Central memory CD8-positive, alpha-beta T cell (primary cell): Measurements from ENCODE around the gene HOXD11.

Source experiments
- ATAC-seq: fragments of 150-1000 bp; cut with Tn5 transposase; replicated peaks from 2 replicates; pipeline ENCODE4 v1.10.0; 2022; ENCODE audit warnings: mild to moderate bottlenecking, moderate FRiP score, moderate number of reproducible peaks; ENCODE audit not compliant: poor library complexity, severe bottlenecking; ENCODE audit errors: extremely low read depth
- DNase-seq, 2 donors: peaks; one replicate each; pipeline ENCODE4 v3.0.0; 2021; ENCODE audit warnings: low spot score in 2 of 2
- H3K27ac Mint-ChIP-seq: one replicate; pipeline ENCODE4 v1.8.0; 2022; ENCODE audit warnings: low read depth, mild to moderate bottlenecking, moderate library complexity, mixed read lengths
- H3K27me3 Mint-ChIP-seq: one replicate; pipeline ENCODE4 v1.8.0; 2022; ENCODE audit warnings: mixed read lengths
- H3K36me3 Mint-ChIP-seq: one replicate; pipeline ENCODE4 v1.8.0; 2022; ENCODE audit warnings: mild to moderate bottlenecking, moderate library complexity, mixed read lengths; ENCODE audit not compliant: insufficient read depth
- H3K4me1 Mint-ChIP-seq: one replicate; pipeline ENCODE4 v1.8.0; 2022; ENCODE audit warnings: mixed read lengths
- H3K4me3 Mint-ChIP-seq: one replicate; pipeline ENCODE4 v1.8.0; 2022; ENCODE audit warnings: mild to moderate bottlenecking, moderate library complexity, mixed read lengths
- H3K9me3 Mint-ChIP-seq: one replicate; pipeline ENCODE4 v1.8.0; 2022; ENCODE audit warnings: mixed read lengths

HOXD11 gene

DNA sequence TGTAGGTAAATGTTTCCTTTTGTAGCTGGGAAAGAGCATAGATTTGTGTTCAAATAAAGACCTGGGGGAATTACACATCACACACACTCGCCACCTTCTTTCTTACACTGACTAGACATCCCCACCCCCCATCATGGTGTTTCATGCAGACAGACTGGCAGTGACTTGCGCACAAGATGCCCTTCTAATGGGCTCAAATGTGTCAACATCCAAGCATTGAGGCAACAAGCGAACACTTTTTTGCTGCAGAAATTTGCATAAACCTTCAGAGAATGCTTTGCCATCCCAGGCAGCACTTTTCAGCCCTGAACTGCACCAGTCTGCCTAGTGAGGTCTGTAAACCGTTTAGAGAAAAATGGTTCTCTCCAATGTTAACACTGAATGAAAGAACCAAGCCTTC, 27.0 kb downstream of the HOXD11 start:
- no peak overlapping the region for H3K4me3 Mint-ChIP-seq
- H3K9me3 Mint-ChIP-seq = no peaks in the 10 kb centered on the region
- peaks cover 30% of the 10 kb centered on the region for H3K4me1 Mint-ChIP-seq
- DNase-seq (no peak), ATAC-seq (no peak)
- peaks cover 90% of the 10 kb centered on the region for H3K27me3 Mint-ChIP-seq
- no peak overlapping the region for H3K27ac Mint-ChIP-seq
- peaks cover 23% of the 10 kb centered on the region for H3K36me3 Mint-ChIP-seq

DNA sequence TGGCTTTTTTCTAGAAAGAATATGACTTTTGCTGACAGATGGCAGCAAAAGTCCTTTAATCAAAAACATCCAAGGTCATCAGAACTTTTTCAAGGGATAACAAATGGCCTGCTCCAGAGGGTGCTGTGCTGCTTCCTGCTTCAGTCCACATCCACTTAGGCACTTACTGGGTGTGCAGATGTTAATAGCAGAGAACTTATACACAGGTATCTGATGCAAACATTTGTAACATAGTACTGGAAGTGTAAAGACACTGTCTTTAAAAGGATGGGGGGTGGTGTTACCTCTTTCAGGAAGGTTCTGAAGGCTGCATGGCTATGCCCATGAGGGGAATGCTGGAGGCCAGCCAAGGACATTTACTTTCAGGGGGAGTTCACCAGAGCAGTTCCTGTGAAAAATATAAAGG, 28.0 kb downstream of the HOXD11 start:
- ATAC-seq = no peak
- Mint-ChIP-seq H3K4me3 (peak overlapping the region; percentile 35), H3K9me3 (no peaks in the 10 kb centered on the region), H3K36me3 (peaks cover 22% of the 10 kb centered on the region), H3K4me1 (peaks cover 28% of the 10 kb centered on the region), H3K27ac (no peak overlapping the region), H3K27me3 (peaks cover 95% of the 10 kb centered on the region)
- no peak for DNase-seq

DNA sequence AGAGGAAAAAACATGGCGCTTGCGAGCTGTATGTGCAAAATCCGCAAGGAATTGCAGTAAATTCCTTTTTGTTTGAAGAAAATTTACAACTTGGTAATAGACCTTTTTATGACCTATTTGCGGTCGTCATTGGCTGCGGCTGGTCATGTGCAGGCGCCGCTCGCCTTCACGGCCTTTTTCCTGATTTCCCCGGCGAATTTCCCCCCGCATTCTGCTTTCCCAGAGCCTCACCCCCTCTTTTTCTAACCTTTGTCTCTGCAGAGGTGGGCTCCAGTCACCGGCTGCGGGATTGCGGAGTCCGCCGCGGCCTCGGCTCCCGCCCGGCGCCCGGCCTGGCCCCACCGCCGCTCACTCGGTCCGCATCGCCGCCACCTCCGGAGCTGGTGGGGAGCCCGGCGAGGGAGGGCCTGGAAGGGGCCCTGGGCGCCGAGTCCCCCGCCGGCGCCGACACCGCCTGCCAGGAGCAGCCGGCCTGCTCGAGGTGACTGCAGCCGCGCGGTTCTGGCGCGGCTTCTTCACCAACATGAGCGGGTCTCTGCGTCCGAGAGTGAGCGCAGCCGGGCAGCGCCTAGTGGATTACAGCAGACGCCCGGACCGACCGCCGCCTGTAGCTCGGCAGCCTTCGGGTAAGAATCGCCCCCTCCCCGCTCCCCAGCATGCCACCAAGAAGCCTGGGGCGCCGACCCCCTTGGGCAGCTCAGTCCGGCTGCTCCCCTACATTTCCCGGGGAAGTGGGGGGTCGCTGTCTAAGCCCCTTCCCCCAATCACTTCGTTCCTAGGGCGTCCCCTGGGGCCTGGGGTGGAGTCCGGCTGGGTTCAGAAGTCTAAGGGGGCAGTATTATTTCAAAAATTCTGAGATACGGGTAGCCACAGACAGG, 29.5 kb downstream of the HOXD11 start:
- no peak for ATAC-seq
- peaks cover 11% of the 10 kb centered on the region for H3K36me3 Mint-ChIP-seq
- H3K27ac Mint-ChIP-seq = no peak overlapping the region
- no peak for DNase-seq
- H3K27me3 Mint-ChIP-seq = peaks cover 91% of the 10 kb centered on the region
- H3K9me3 Mint-ChIP-seq = no peaks in the 10 kb centered on the region
- H3K4me3 Mint-ChIP-seq = no peak overlapping the region
- H3K4me1 Mint-ChIP-seq = peaks cover 26% of the 10 kb centered on the region

DNA sequence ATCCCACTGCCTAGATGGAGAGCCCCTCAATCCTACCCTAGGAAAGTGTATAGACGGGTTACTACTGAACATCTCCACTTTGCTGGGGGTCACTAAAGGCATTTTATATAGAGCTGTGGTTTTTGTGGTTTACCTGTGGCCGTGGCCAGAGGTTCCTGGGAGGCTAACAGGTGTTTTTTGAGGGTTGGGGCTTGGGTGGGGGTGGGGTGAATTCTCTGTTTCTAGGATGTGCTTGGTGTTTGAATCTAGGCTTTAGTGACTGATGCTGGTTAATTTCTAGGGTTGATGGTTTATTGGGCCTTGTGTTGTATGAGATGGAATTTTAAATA, 30.1 kb downstream of the HOXD11 start:
- DNase-seq = no peak
- H3K27ac Mint-ChIP-seq = no peak overlapping the region
- H3K9me3 Mint-ChIP-seq = no peaks in the 10 kb centered on the region
- peaks cover 10% of the 10 kb centered on the region for H3K36me3 Mint-ChIP-seq
- no peak for ATAC-seq
- H3K4me1 Mint-ChIP-seq = peaks cover 24% of the 10 kb centered on the region
- no peak overlapping the region for H3K4me3 Mint-ChIP-seq
- H3K27me3 Mint-ChIP-seq = peaks cover 91% of the 10 kb centered on the region

DNA sequence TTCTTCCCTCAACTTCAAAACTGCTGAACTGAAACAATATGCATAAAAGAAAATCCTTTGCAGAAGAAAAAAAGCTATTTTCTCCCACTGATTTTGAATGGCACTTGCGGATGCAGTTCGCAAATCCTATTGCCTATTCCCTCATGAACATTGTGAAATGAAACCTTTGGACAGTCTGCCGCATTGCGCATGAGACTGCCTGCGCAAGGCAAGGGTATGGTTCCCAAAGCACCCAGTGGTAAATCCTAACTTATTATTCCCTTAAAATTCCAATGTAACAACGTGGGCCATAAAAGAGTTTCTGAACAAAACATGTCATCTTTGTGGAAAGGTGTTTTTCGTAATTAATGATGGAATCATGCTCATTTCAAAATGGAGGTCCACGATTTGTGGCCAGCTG, 30.8 kb downstream of the HOXD11 start:
- DNase-seq (no peak), ATAC-seq (no peak)
- peaks cover 91% of the 10 kb centered on the region for H3K27me3 Mint-ChIP-seq
- no peaks in the 10 kb centered on the region for H3K9me3 Mint-ChIP-seq
- H3K4me1 Mint-ChIP-seq = peaks cover 20% of the 10 kb centered on the region
- no peak overlapping the region for H3K27ac Mint-ChIP-seq
- H3K36me3 Mint-ChIP-seq = peaks cover 7% of the 10 kb centered on the region
- H3K4me3 Mint-ChIP-seq = no peak overlapping the region

DNA sequence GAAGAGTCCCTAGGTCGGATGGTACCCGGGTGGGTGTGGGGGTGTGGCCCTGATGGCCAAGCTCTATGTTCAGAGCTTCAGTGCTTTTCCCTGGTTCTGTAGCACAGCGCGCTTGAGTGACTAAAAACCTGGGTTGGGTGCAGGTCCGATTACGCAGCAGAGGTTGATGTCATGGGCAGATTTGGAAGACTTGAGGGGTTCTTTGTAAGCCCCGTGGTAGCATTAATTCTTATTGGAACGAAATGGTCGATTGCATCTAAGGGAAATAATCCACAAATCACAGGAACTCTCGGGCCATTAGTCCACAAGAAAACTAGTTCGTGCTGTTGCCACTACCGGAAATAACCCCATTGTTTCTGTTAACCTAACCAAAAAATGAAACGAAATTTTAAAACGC, 31.4 kb downstream of the HOXD11 start:
- ATAC-seq (no peak), DNase-seq (no peak)
- H3K27ac Mint-ChIP-seq = no peak overlapping the region
- H3K27me3 Mint-ChIP-seq = peaks cover 91% of the 10 kb centered on the region
- peaks cover 7% of the 10 kb centered on the region for H3K36me3 Mint-ChIP-seq
- no peak overlapping the region for H3K4me3 Mint-ChIP-seq
- H3K4me1 Mint-ChIP-seq = peaks cover 20% of the 10 kb centered on the region
- H3K9me3 Mint-ChIP-seq = no peaks in the 10 kb centered on the region

DNA sequence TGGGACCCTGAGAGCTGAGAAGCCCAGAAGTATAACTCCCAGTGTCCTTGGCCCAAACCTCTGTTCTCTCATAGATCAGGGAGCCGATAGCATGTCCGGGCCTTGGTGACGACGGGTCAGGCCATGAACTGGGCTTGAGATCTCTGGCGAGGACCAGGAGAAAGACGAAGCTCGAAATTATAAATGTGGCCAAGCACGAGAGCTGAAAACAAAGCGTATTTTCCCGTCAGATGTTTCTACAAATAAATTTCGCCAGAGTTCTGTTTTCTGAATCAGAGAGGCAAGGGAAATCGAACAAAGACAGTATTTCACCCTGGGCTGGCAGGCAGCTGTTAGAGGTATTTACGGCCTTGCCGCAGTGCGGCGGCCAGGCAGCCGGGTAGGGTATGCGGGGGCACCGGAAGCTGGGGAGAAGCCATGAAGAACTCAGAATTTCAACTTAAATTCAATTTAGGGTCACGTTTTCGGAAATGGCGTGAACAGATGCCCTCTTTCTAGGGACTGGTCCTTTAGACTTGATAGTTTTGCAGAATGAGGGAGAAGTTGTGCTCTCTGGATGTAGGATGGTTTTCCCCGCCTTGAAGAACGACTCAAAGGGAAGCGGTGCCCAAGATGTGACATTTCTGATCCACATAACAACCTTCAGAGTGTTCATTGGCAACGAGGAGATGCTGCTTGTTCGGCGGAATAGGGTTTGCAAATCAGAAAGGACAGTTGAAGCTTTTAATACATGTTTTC, 32.0 kb downstream of the HOXD11 start:
- no peak for ATAC-seq
- H3K36me3 Mint-ChIP-seq = peaks cover 7% of the 10 kb centered on the region
- no peak overlapping the region for H3K4me3 Mint-ChIP-seq
- H3K27me3 Mint-ChIP-seq = peaks cover 91% of the 10 kb centered on the region
- H3K4me1 Mint-ChIP-seq = peaks cover 20% of the 10 kb centered on the region
- H3K27ac Mint-ChIP-seq = no peak overlapping the region
- DNase-seq = no peak
- H3K9me3 Mint-ChIP-seq = no peaks in the 10 kb centered on the region

DNA sequence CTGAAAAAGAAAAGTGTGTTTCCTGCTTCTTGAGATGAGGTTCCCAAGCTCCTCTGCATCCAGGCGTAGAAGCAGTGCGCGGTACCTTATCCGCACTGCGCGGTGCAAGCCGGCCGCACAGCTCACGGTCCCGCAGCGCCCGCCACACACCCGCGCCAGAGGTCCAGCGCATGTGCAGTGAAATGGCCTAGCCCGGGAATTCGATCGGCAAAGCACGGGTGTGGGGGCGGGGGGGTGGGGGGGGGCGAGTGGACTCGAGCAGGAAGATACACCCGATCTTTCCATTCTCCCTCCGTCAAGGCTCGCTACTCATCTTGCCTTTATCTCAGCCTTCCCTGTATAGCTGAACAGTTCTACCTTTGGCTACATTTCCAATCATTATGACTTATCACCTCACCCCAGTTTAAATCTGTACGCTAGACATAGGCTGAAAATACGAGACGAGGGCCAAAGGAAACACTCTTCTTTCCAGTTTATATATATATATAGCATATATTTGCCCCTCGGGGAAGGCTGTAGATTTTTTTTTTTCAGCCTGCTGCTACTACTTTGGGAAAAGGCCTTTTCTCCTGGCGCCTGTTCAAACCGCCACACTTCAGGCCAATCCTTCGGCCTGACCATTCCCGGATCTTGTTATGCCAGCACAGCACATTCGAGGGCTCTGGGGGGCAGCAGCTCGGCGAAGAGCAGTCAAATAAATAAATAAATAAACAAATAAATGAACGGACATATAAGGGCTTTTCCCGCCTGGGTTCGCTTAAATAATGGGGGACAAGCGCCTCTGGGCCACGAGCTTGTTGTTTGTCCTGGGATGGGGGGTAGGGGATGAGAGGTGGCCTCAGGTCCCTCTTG, 32.8 kb downstream of the HOXD11 start:
- Mint-ChIP-seq H3K27me3 (peaks cover 92% of the 10 kb centered on the region), H3K4me1 (peaks cover 20% of the 10 kb centered on the region), H3K27ac (no peak overlapping the region), H3K9me3 (no peaks in the 10 kb centered on the region), H3K36me3 (peaks cover 7% of the 10 kb centered on the region), H3K4me3 (no peak overlapping the region)
- ATAC-seq (no peak), DNase-seq (no peak)

DNA sequence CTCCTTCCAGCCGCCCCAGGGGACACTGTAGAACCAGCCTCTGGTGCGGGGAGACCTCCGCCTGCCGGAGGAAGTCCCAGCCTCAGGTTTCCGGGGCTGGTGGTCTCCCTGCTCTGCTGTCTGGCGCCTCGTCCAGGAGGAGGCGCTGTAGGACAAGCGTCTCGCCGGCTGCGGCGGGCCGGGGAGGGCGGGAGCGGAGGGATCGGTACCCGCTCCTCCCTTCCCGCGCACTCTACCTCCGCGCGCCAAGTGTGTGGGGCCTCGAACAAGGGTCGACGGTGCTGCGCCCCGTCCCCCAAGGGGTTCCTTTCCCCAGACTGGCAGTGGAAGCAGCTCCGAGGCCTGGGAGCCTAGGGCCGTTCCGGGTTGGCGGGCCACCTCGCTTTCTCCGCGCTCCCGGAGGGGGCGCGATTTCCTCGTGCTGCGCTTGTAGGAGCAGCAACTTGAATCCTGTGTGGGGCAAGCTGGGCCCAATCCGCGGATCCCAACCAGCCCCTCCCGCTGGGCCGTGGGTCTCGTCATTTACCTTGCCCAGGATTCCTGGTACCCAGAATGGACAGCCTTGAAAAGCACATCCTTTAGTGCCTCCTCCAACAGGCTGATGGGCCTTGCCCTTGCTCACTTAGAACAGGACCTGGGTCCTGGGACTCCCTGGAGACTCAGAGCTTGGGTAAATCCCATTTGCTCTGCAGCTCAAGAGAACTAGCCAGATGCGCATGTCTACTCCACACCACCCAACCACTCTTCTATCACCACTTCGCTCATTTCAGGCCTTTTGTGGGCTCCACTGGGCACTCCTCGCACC, 33.6 kb downstream of the HOXD11 start:
- H3K4me3 Mint-ChIP-seq = peak overlapping the region; percentile 26
- peaks cover 5% of the 10 kb centered on the region for H3K36me3 Mint-ChIP-seq
- no peak overlapping the region for H3K27ac Mint-ChIP-seq
- peaks cover 92% of the 10 kb centered on the region for H3K27me3 Mint-ChIP-seq
- ATAC-seq (peak; percentile 81), DNase-seq (peak; percentile 52 to 54)
- H3K9me3 Mint-ChIP-seq = no peaks in the 10 kb centered on the region
- peaks cover 14% of the 10 kb centered on the region for H3K4me1 Mint-ChIP-seq

DNA sequence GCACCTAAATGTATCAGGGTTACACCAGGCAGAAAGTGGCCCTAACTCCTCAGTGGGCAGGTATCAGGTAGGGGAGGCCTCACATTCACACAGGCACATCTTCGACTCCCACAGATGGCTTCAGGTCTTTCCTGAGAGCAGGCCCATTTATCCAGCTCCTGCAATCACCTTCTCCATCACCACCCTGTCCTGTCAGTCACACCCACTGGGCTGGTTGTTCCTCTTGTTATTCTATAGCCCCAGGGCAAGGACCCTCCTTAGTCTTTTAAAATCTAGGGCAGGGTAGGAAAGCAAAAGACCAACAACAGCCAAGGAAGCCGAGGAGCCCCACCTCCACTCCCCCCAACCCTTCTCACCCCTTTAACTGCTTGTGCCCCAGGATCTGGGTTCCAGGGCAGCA, 35.2 kb downstream of the HOXD11 start:
- no peaks in the 10 kb centered on the region for H3K9me3 Mint-ChIP-seq
- H3K27me3 Mint-ChIP-seq = peaks cover 92% of the 10 kb centered on the region
- peaks cover 11% of the 10 kb centered on the region for H3K4me1 Mint-ChIP-seq
- no peak for DNase-seq
- no peak for ATAC-seq
- peaks cover 5% of the 10 kb centered on the region for H3K36me3 Mint-ChIP-seq
- H3K27ac Mint-ChIP-seq = no peak overlapping the region
- no peak overlapping the region for H3K4me3 Mint-ChIP-seq

DNA sequence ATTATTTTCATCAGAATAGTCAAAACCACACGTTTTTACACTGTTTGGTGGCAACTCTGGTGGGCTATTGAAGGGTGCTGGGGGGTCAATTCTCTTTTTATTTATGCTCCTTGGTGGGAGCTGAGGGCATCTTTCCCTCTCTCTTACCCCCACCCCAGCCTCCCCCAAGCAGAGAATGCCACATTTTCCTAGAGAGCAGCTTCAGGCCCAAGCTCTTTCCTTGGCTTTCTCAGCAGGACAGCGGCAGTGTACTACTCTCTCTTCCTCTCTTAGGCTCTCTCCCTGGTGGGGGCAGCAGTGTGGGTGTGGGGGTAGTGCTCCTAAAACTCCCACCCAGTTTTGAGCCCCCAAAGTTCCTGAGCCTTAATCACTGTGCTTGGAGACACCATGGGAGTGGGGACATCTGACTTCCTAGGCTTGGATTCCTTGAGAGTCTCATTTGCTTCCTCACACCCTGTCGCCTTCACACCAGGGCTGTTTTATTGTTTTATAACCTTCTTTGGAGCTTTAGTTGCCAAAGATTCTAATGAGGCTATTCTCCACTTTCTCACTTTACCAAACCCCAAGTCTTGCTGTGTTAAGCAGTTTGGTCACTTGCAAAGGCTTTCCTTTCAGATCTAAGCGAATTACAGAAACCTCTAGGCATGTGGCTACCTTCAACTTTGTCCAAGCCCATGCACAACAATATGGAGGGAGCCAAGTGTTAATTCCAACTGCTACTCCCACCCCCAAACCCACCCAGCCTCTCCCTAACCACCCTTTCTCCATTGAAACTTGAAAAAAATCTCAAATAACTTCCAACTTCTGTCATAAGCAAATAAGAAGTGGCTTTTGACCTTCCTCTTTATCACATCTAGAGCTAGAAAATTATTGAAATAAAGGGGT, 38.2 kb downstream of the HOXD11 start:
- Mint-ChIP-seq H3K4me1 (peaks cover 7% of the 10 kb centered on the region), H3K36me3 (no peaks in the 10 kb centered on the region), H3K9me3 (no peaks in the 10 kb centered on the region), H3K27ac (no peak overlapping the region), H3K4me3 (no peak overlapping the region), H3K27me3 (peaks cover 97% of the 10 kb centered on the region)
- DNase-seq (no peak), ATAC-seq (no peak)
